CD14-positive monocyte (primary cell): ENCODE results near the gene GLS. TPM values are rescaled to one million over a fixed set of nuclear protein-coding genes. Genes with fewer than 3 reads are reported as not detected.

Experiments used
- DNase-seq, 3 donors: peaks; one replicate each; pipeline ENCODE4 v3.0.0-alpha.2; 2011 to 2022
- H2AFZ ChIP-seq: 2 replicates; pipeline ENCODE4 v1.6.0; 2012; ENCODE audit warnings: mild to moderate bottlenecking, low read depth, low read length, inconsistent platforms; ENCODE audit not compliant: insufficient read depth, poor library complexity, severe bottlenecking
- H3K27ac ChIP-seq, 2 donors: 1 replicate in 1 of 2; 2 replicates in 1 of 2; pipeline ENCODE4 v1.5.1; 2012 to 2013; ENCODE audit warnings: low read length in 2 of 2, control low read depth in 1 of 2, inconsistent platforms in 1 of 2, low read depth in 1 of 2, mild to moderate bottlenecking in 1 of 2
- H3K27me3 ChIP-seq, 2 donors: one replicate each; pipeline versions ENCODE4 v1.6.0 to v1.6.1; 2011 to 2013; ENCODE audit warnings: low read length in 2 of 2; ENCODE audit not compliant: control insufficient read depth in 2 of 2, insufficient read depth in 2 of 2
- H3K36me3 ChIP-seq, 2 donors: replicated peaks in 1 of 2; 1 replicate in 1 of 2; 2 replicates in 1 of 2; pipeline versions ENCODE4 v1.5.1 to v1.6.1; 2012 to 2013; ENCODE audit warnings: low read length in 2 of 2, control low read depth in 1 of 2, inconsistent platforms in 1 of 2, mild to moderate bottlenecking in 1 of 2; ENCODE audit not compliant: insufficient read depth in 2 of 2, control insufficient read depth in 1 of 2
- H3K4me1 ChIP-seq, 2 donors: 1 replicate in 1 of 2; 2 replicates in 1 of 2; pipeline versions ENCODE4 v1.5.1 to v1.6.1; 2012 to 2013; ENCODE audit warnings: low read length in 2 of 2, control low read depth in 1 of 2, inconsistent platforms in 1 of 2, mild to moderate bottlenecking in 1 of 2, moderate library complexity in 1 of 2; ENCODE audit not compliant: insufficient read depth in 2 of 2, control insufficient read depth in 1 of 2
- H3K4me2 ChIP-seq: replicated peaks from 2 replicates; pipeline ENCODE3; 2012; ENCODE audit warnings: low read length, moderate library complexity, mild to moderate bottlenecking; ENCODE audit not compliant: poor library complexity, severe bottlenecking; ENCODE audit errors: extremely low read depth
- H3K4me3 ChIP-seq, 3 experiments: fragments of 200-600 bp in 1 of 3; sonication (generic) in 1 of 3; replicated peaks in 1 of 3; 1 replicate in 2 of 3; 2 replicates in 1 of 3; pipeline ENCODE4 v1.5.1; 2011 to 2013; ENCODE audit warnings: low read length in 3 of 3, mild to moderate bottlenecking in 3 of 3, control low read depth in 2 of 3, low read depth in 2 of 3, inconsistent platforms in 1 of 3, moderate library complexity in 1 of 3
- H3K79me2 ChIP-seq: 2 replicates; pipeline ENCODE4 v1.6.0; 2012; ENCODE audit warnings: mild to moderate bottlenecking, control low read depth, inconsistent platforms, low read length, moderate library complexity; ENCODE audit not compliant: insufficient read depth
- H3K9ac ChIP-seq: 2 replicates; pipeline ENCODE4 v1.6.0; 2017; ENCODE audit warnings: low read length, mild to moderate bottlenecking; ENCODE audit not compliant: insufficient read depth, poor library complexity, severe bottlenecking
- H3K9me3 ChIP-seq, 2 donors: replicated peaks in 1 of 2; 1 replicate in 1 of 2; 2 replicates in 1 of 2; pipeline versions ENCODE4 v1.5.1 to v1.6.1; 2012 to 2013; ENCODE audit warnings: low read length in 2 of 2, control low read depth in 1 of 2; ENCODE audit not compliant: control insufficient read depth in 1 of 2, insufficient read depth in 1 of 2
- H4K20me1 ChIP-seq: 2 replicates; pipeline ENCODE4 v1.6.0; 2012; ENCODE audit warnings: mild to moderate bottlenecking, low read length, control low read depth, moderate library complexity; ENCODE audit not compliant: insufficient read depth
- H3K27ac Mint-ChIP-seq, 7 donors: one replicate each; pipeline ENCODE4 v1.8.0; 2020; ENCODE audit warnings: mild to moderate bottlenecking in 7 of 7, mixed read lengths in 7 of 7, moderate library complexity in 6 of 7, inconsistent platforms in 2 of 7
- H3K27me3 Mint-ChIP-seq, 3 donors: one replicate each; pipeline ENCODE4 v1.8.0; 2021 to 2022; ENCODE audit warnings: low read depth in 3 of 3, mild to moderate bottlenecking in 3 of 3, mixed read lengths in 3 of 3, moderate library complexity in 3 of 3, inconsistent platforms in 1 of 3
- H3K36me3 Mint-ChIP-seq, 2 donors: one replicate each; pipeline ENCODE4 v1.8.0; 2020; ENCODE audit warnings: mixed read lengths in 2 of 2, inconsistent platforms in 1 of 2, mild to moderate bottlenecking in 1 of 2
- H3K4me1 Mint-ChIP-seq: one replicate; pipeline ENCODE4 v1.8.0; 2020; ENCODE audit warnings: mild to moderate bottlenecking, mixed read lengths
- H3K4me3 Mint-ChIP-seq, 2 donors: one replicate each; pipeline ENCODE4 v1.8.0; 2020; ENCODE audit warnings: mild to moderate bottlenecking in 2 of 2, mixed read lengths in 2 of 2, moderate library complexity in 1 of 2
- H3K9me3 Mint-ChIP-seq, 7 donors: one replicate each; pipeline ENCODE4 v1.8.0; 2020 to 2022; ENCODE audit warnings: mixed read lengths in 7 of 7, mild to moderate bottlenecking in 6 of 7, moderate library complexity in 6 of 7, inconsistent platforms in 2 of 7
- WGBS: methylation state at CpG from one replicate; pipeline ENCODE4 v1.1.5; 2013; ENCODE audit warnings: missing lambda C conversion rate; ENCODE audit not compliant: insufficient coverage; 5-methylcytosine and 5-hydroxymethylcytosine counted together
- intact Hi-C, 2 donors: fragments of 100-400 bp; cut with micrococcal nuclease; formaldehyde crosslinking; loops; one replicate each; pipeline versions ENCODE4 v1.15.0 to v1.15.1; 2023
- polyA plus RNA-seq, 3 donors: library from polyadenylated mRNA; depleted of rRNA in 1 of 3; unstranded in 2 of 3; stranded (reverse) in 1 of 3; fragments of 300-500 nt in 2 of 3; fragments of >200 nt in 1 of 3; fragmentation: Illumina TruSeq in 2 of 3; gene quantifications; 1 replicate in 2 of 3; 2 replicates in 1 of 3; pipeline ENCODE4 v1.2.3, GENCODE V29; 2012 to 2021
- TF ChIP-seq, protein P1 (sequence below): fragments of 200-600 bp; IDR thresholded peaks from one replicate; pipeline ENCODE4 v1.8.0; 2022; ENCODE audit warnings: antibody characterized with exemption, mild to moderate bottlenecking

GLS gene
- polyA plus RNA-seq, 3 donors = 6.0 to 29.5 (median 9.0) TPM

DNA sequence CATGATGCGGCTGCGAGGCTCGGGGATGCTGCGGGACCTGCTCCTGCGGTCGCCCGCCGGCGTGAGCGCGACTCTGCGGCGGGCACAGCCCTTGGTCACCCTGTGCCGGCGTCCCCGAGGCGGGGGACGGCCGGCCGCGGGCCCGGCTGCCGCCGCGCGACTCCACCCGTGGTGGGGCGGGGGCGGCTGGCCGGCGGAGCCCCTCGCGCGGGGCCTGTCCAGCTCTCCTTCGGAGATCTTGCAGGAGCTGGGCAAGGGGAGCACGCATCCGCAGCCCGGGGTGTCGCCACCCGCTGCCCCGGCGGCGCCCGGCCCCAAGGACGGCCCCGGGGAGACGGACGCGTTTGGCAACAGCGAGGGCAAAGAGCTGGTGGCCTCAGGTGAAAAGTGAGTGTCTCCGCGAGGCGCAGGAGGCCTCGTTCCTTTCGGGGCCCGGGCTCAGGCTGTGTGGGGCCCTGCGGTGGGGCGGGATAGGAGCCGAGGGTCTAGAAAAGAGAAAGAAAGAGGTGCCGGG is 520 bp downstream of the GLS start:
- peaks cover 40% of the 10 kb centered on the region for H3K4me1 Mint-ChIP-seq
- peaks cover 25 to 29% of the 10 kb centered on the region in 2 donors for H3K4me1 ChIP-seq
- H3K27me3 ChIP-seq = no peaks in the 10 kb centered on the region

DNA sequence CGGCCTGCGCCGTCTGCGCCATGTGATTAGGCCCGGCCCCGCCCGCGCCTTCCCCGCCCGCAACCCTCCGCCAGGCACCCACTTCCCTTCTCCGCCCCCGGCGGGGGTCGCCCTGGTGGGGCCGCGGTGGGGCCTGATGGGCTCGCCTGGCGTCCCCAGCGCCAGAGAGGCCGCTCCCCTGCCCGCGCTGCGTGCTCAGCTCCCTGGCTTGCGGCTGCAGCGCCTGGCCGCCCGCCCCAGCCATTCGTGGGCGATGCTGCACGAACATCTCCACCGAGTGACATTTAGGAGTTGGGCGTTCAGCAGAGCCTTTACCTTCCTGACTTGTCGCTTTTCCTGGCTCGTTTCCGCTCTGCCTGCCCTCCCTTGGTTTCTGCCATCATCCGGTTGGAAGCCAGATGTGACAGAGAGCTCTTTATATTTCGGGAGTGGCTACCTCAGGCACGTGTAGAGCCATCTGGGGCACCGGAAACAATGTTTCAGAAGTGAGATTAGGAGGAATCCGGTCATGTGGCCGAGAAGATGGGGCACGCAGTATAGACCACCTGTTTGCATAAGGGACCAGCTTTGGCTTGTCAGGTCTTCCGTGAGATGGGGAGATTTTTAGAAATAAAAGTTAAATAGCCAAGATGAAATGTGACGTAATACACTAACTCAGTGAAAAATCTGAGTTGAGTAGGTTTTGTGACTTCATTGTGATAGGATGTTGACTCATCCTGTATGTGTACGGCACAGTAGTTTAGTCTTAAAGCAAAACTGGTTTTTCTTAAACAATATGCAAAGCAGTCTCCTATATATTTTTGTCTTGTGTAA is 1.2 kb downstream of the GLS start:
- Histone ChIP-seq H3K4me3 (peak overlapping the region; percentile 58 to 91 (median 66)), H3K27me3 (no peaks in the 10 kb centered on the region), H3K79me2 (peaks cover 55% of the 10 kb centered on the region), H4K20me1 (peaks cover 45% of the 10 kb centered on the region), H2AFZ (peak overlapping the region; percentile 48), H3K36me3 (no peaks in the 10 kb centered on the region), H3K4me2 (peak overlapping the region; percentile 88), H3K4me1 (peaks cover 25 to 29% of the 10 kb centered on the region in 2 donors), H3K27ac (peak overlapping the region; percentile 89 to 95), H3K9ac (peak overlapping the region; percentile 84), H3K9me3 (no peaks in the 10 kb centered on the region)
- intact Hi-C loops = loop anchor here in 1 of 2 donors (5.0 kb wide), 2 partner anchors 140 to 735 kb away; no protein-coding TSS in a partner anchor
- peak; percentile 64 to 83 (median 79) for DNase-seq
- TF ChIP-seq, protein P1, sequence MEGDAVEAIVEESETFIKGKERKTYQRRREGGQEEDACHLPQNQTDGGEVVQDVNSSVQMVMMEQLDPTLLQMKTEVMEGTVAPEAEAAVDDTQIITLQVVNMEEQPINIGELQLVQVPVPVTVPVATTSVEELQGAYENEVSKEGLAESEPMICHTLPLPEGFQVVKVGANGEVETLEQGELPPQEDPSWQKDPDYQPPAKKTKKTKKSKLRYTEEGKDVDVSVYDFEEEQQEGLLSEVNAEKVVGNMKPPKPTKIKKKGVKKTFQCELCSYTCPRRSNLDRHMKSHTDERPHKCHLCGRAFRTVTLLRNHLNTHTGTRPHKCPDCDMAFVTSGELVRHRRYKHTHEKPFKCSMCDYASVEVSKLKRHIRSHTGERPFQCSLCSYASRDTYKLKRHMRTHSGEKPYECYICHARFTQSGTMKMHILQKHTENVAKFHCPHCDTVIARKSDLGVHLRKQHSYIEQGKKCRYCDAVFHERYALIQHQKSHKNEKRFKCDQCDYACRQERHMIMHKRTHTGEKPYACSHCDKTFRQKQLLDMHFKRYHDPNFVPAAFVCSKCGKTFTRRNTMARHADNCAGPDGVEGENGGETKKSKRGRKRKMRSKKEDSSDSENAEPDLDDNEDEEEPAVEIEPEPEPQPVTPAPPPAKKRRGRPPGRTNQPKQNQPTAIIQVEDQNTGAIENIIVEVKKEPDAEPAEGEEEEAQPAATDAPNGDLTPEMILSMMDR = no peak
- Mint-ChIP-seq H3K36me3 (peaks cover 3% of the 10 kb centered on the region in 2 donors), H3K4me3 (peak overlapping the region; percentile 94 to 97), H3K9me3 (no peaks in the 10 kb centered on the region), H3K27ac (peak overlapping the region; percentile 96 to 99 (median 98)), H3K27me3 (no peaks in the 10 kb centered on the region), H3K4me1 (peaks cover 45% of the 10 kb centered on the region)
- WGBS = 0% methylated on average over 41 of the region's 46 CpGs

More for the DNA sequence above, 520 bp downstream of the GLS start:
- H3K27me3 Mint-ChIP-seq = no peaks in the 10 kb centered on the region
- WGBS = 0% methylated on average over 55 of the region's 60 CpGs
- H3K79me2 ChIP-seq = peaks cover 48% of the 10 kb centered on the region
- peak overlapping the region; percentile 94 to 97 for H3K4me3 Mint-ChIP-seq
- TF ChIP-seq, protein P1 = no peak
- H3K36me3 Mint-ChIP-seq = peaks cover 3% of the 10 kb centered on the region in 2 donors
- H3K36me3 ChIP-seq = no peaks in the 10 kb centered on the region
- peak overlapping the region; percentile 84 for H3K9ac ChIP-seq
- intact Hi-C loops = loop anchor here in 1 of 2 donors (5.0 kb wide), 2 partner anchors 141 to 736 kb away; no protein-coding TSS in a partner anchor
- H3K27ac Mint-ChIP-seq = peak overlapping the region; percentile 95 to 99 (median 97)
- peaks cover 38% of the 10 kb centered on the region for H4K20me1 ChIP-seq
- no peak for DNase-seq
- peak overlapping the region; percentile 88 for H3K4me2 ChIP-seq
- no peaks in the 10 kb centered on the region for H3K9me3 ChIP-seq
- no peaks in the 10 kb centered on the region for H3K9me3 Mint-ChIP-seq
- H2AFZ ChIP-seq = peak overlapping the region; percentile 48
- peak overlapping the region; percentile 89 to 95 for H3K27ac ChIP-seq
- H3K4me3 ChIP-seq = peak overlapping the region; percentile 58 to 91 (median 66)
